Endodermal cell (in vitro differentiated cells): ENCODE measurements around the gene CCDC192. TPM values are rescaled to one million over a fixed set of nuclear protein-coding genes. Genes with fewer than 3 reads are reported as not detected.
A peak's percentile ranks its signal among the peaks of the same experiment; 100 is the strongest.

Experiments
- DNase-seq: peaks from one replicate; pipeline ENCODE4 v3.0.0-alpha.2; 2017
- H3K27ac ChIP-seq: 2 replicates; pipeline ENCODE4 v1.5.1; 2013; ENCODE audit warnings: mild to moderate bottlenecking, low read depth, low read length, moderate library complexity
- H3K27me3 ChIP-seq: 2 replicates; pipeline ENCODE4 v1.6.1; 2013; ENCODE audit warnings: mild to moderate bottlenecking, low read length, moderate library complexity; ENCODE audit not compliant: insufficient read depth, control insufficient read depth, poor library complexity, severe bottlenecking
- H3K36me3 ChIP-seq: 2 replicates; pipeline ENCODE4 v1.7.0; 2013; ENCODE audit warnings: mild to moderate bottlenecking, low read length, moderate library complexity; ENCODE audit not compliant: control insufficient read depth, insufficient read depth
- H3K4me1 ChIP-seq: one replicate; pipeline ENCODE4 v1.7.0; 2013; ENCODE audit warnings: low read length; ENCODE audit not compliant: control insufficient read depth, insufficient read depth
- H3K4me3 ChIP-seq: 2 replicates; pipeline ENCODE4 v1.5.1; 2013; ENCODE audit warnings: mild to moderate bottlenecking, low read length, moderate library complexity
- H3K9ac ChIP-seq: 2 replicates; pipeline ENCODE4 v1.6.1; 2013; ENCODE audit warnings: mild to moderate bottlenecking, low read length, moderate library complexity; ENCODE audit not compliant: poor library complexity, severe bottlenecking; ENCODE audit errors: extremely low read depth
- H3K9me3 ChIP-seq: 2 replicates; pipeline ENCODE4 v1.6.1; 2013; ENCODE audit warnings: mild to moderate bottlenecking, low read length, moderate library complexity; ENCODE audit not compliant: control insufficient read depth
- H3K27ac Mint-ChIP-seq: 2 replicates; pipeline ENCODE4 v1.8.0; 2020; ENCODE audit warnings: mixed read lengths
- H3K27me3 Mint-ChIP-seq: 2 replicates; pipeline ENCODE4 v1.8.0; 2021; ENCODE audit warnings: mild to moderate bottlenecking, mixed read lengths; ENCODE audit not compliant: insufficient read depth
- H3K36me3 Mint-ChIP-seq: 2 replicates; pipeline ENCODE4 v1.8.0; 2020; ENCODE audit warnings: low read depth, mixed read lengths
- H3K4me1 Mint-ChIP-seq: 2 replicates; pipeline ENCODE4 v1.8.0; 2020; ENCODE audit warnings: mixed read lengths
- H3K4me3 Mint-ChIP-seq: 2 replicates; pipeline ENCODE4 v1.8.0; 2020; ENCODE audit warnings: mild to moderate bottlenecking, moderate library complexity, mixed read lengths
- H3K9me3 Mint-ChIP-seq: 2 replicates; pipeline ENCODE4 v1.8.0; 2020; ENCODE audit warnings: mild to moderate bottlenecking, mixed read lengths
- CTCF ChIP-seq: fragments of 200-600 bp; sonication (generic); conservative IDR thresholded peaks from 2 replicates; pipeline ENCODE4 v1.5.0; 2021; ENCODE audit warnings: antibody characterized with exemption, mild to moderate bottlenecking
- WGBS, 2 experiments: methylation state at CpG; one replicate each; pipeline versions ENCODE4 v1.1.5 to v1.1.7; 2013; ENCODE audit warnings: missing lambda C conversion rate in 2 of 2, mixed read lengths in 1 of 2; ENCODE audit not compliant: insufficient coverage in 1 of 2, insufficient read length in 1 of 2; 5-methylcytosine and 5-hydroxymethylcytosine counted together
- total RNA-seq, 2 donors: library from RNA; stranded (reverse); fragmentation: NEBNext Ultra II Directional in 1 of 2; extraction: Animal tissue kit (Norgen Biotek cat#: 25700) in 1 of 2; gene quantifications; 2 replicates in 1 of 2; 3 replicates in 1 of 2; pipeline ENCODE4 v1.2.1, GENCODE V29; 2021

The CCDC192 gene
- total RNA-seq, 2 donors from 2014 or later: 0.48 to 1.3 TPM

- Mint-ChIP-seq H3K4me3 (no peak overlapping the region), H3K27ac (no peak overlapping the region), H3K27me3 (no peaks in the 10 kb centered on the region), H3K4me1 (peaks cover 7% of the 10 kb centered on the region), H3K9me3 (peaks cover 8% of the 10 kb centered on the region), H3K36me3 (no peaks in the 10 kb centered on the region)
- Histone ChIP-seq H3K4me3 (no peak overlapping the region), H3K9me3 (peaks cover 4% of the 10 kb centered on the region), H3K27ac (no peak overlapping the region), H3K27me3 (no peaks in the 10 kb centered on the region), H3K36me3 (no peaks in the 10 kb centered on the region), H3K4me1 (peaks cover 2% of the 10 kb centered on the region), H3K9ac (no peak overlapping the region)
- no peak for DNase-seq
- WGBS, 2 experiments: 89 to 100% methylated on average over 1 to 5 of the region's 5 CpGs
- TF ChIP-seq CTCF: no peak
Measured at GRCh38 chr5:127830829-127831598, 127.8 kb downstream of the CCDC192 start.

GRCh38 chr5:127832067-127832466 lies 128.9 kb downstream of the CCDC192 start:
- H3K27ac Mint-ChIP-seq: no peak overlapping the region
- no peak overlapping the region for H3K27ac ChIP-seq
- H3K9ac ChIP-seq: no peak overlapping the region
- no peaks in the 10 kb centered on the region for H3K27me3 Mint-ChIP-seq
- no peak overlapping the region for H3K4me3 Mint-ChIP-seq
- peaks cover 2% of the 10 kb centered on the region for H3K4me1 ChIP-seq
- H3K9me3 Mint-ChIP-seq: peaks cover 12% of the 10 kb centered on the region
- DNase-seq: no peak
- H3K36me3 Mint-ChIP-seq: no peaks in the 10 kb centered on the region
- no peak for TF ChIP-seq CTCF
- peaks cover 7% of the 10 kb centered on the region for H3K4me1 Mint-ChIP-seq
- 94 to 96% methylated on average over 3 to 5 of the region's 5 CpGs for WGBS, 2 experiments
- no peaks in the 10 kb centered on the region for H3K36me3 ChIP-seq
- peaks cover 10% of the 10 kb centered on the region for H3K9me3 ChIP-seq
- no peak overlapping the region for H3K4me3 ChIP-seq
- no peaks in the 10 kb centered on the region for H3K27me3 ChIP-seq

GRCh38 chr5:127834094-127834531 lies 130.9 kb downstream of the CCDC192 start:
- Histone ChIP-seq H3K36me3 (no peaks in the 10 kb centered on the region), H3K27ac (peak overlapping the region; percentile 29), H3K4me1 (peaks cover 2% of the 10 kb centered on the region), H3K9ac (no peak overlapping the region), H3K9me3 (peaks cover 19% of the 10 kb centered on the region), H3K4me3 (no peak overlapping the region), H3K27me3 (no peaks in the 10 kb centered on the region)
- Mint-ChIP-seq H3K4me3 (no peak overlapping the region), H3K27ac (no peak overlapping the region), H3K9me3 (peaks cover 18% of the 10 kb centered on the region), H3K4me1 (peaks cover 11% of the 10 kb centered on the region), H3K36me3 (no peaks in the 10 kb centered on the region), H3K27me3 (no peaks in the 10 kb centered on the region)
- no peak for TF ChIP-seq CTCF
- 83 to 89% methylated on average over 2 of the region's 2 CpGs for WGBS, 2 experiments
- no peak for DNase-seq
